HG03565 (cell line): ENCODE results near the gene ADPRHL1.

Experiments used
- ATAC-seq: cut with Tn5 transposase; IDR thresholded peaks from one replicate; pipeline ENCODE4 v1.9.1; 2021; ENCODE audit warnings: mild to moderate bottlenecking, moderate library complexity; ENCODE audit not compliant: unreplicated experiment

ADPRHL1 gene

DNA sequence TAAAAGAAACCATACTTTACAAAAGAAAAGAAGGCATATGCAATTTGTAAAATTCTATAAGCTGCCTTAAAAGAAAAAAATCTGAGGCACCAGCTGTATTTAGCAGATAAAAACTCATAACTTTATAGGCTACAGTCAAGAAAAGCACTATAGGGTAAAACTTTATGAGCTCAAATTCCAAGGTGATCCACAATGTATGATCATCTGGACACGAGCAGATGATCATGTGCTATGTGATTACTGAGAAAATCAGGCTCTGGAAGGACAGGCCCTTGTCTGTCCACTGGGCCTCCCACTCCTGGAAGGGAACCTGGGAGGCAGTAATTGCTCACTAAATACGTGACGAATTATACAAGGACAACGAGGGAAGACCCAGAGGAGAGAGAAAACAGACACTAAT lies 96.7 kb downstream of the ADPRHL1 start:
- no peak for ATAC-seq

DNA sequence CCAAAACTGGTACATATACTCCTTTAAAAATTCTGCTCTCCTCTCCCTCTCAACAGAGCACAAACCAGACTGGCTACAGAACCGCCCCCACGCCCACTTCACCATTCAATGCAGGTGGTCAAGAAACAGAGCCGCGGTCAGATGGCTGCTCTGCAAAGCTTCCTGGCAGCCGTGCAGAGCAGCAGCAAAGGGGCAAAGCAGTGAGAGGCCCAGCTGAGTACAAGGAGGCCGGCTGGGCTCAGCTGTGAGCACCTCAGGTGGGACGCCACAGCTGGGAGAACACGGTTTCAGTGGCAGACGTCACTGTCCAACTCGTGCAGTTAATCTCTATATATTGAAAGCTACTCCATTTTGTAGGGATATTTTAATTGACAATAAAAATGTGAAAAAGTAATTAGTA lies 97.7 kb downstream of the ADPRHL1 start:
- ATAC-seq: no peak

DNA sequence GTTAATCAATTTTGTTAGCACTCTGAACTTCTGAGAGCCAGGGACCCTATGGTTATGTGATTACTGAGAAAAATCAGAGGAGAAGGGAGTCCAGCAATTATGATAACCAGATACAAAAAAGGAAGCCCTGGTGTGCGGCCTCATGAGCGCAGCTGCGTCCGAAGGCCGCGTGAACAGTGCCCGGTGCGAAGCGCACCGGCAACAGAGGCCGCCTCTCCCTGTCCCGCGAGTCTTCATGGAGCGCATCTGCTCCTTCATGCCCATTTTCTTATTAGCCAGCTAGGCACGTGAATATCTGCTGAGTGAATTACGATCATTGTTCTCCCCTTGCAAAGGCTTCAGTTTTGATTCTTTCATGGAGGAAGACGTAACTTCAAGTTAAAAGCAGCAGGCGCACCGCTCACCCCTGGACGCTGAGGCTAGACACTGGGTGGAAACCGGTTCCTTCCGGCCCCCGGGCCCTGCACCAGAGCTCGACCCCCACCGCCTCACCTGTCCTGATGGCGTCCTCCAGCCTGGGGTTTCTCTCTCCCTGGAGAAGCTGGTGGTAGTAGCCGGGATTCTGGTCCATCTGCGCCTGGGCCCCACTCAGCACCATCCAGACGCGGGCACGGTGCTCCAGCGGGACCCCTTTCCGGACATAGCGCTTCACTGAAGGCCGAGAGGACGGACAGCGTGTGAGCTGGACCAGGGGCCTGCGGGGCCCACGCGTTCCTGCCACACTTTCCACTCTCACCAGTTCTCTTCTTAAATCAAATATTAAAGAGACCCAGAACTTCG lies 98.3 kb downstream of the ADPRHL1 start:
- ATAC-seq: no peak

DNA sequence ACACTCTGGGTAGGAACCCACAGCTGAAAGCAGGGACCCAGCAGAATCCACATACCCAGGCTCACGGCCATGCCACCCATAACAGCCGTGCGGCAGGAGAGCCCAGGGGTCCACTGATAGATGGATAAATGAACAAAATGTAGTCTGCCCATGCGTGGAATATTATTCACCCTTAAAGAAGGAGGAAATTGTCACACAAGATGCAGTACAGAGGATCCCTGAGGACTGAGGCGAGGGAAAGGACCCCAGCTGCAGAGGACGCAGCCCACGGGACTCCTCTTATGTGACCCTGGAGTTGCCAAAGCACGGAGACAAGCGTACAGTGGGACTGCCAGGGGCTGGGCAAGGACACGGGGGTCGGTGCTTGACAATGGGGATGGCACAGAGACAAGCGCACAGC lies 100.0 kb downstream of the ADPRHL1 start:
- ATAC-seq: no peak

DNA sequence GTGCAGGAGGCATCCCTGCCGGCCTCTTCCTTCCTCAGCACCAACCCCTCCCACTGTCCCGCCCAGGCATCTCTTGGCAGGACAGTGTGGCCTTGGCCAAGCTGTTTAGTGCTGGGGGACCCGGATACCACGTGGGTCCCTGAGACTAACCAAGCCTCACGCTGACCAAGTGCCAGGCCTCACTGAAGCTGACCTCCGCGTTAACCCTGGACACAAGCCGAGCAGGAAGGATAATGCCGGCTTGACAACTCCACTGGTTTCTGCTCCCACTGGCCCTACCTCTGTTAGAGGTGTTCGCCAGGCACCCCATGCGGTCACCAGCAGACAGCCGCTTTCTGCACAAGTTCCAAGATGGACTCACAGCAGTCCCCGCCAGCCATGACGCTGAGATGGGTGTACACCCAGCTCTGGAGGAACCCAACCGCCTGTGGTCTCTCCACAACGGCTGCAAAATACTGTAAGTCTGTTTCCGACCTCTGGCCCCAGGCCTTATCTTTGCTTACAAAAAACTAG lies 101.7 kb downstream of the ADPRHL1 start:
- no peak for ATAC-seq

DNA sequence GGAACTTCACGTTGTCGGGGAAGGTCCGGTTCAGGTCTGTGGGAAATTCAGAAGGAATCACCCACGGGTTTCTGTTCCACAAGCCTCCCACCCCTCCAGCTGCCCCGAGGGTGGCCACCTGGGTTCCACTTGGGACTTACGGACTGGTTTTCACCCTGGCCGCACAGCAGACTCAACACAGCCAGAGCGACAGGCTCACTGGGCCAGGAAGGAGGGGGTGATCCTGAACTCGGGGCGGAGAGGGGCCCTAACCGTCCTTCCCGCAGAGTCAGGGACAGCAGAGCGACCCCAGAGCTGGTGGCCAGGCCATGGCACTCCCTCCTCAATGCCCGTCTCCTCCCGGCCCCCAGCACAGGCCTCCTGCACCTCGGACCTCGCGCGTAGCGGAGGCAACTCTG lies 102.4 kb downstream of the ADPRHL1 start:
- ATAC-seq: no peak

DNA sequence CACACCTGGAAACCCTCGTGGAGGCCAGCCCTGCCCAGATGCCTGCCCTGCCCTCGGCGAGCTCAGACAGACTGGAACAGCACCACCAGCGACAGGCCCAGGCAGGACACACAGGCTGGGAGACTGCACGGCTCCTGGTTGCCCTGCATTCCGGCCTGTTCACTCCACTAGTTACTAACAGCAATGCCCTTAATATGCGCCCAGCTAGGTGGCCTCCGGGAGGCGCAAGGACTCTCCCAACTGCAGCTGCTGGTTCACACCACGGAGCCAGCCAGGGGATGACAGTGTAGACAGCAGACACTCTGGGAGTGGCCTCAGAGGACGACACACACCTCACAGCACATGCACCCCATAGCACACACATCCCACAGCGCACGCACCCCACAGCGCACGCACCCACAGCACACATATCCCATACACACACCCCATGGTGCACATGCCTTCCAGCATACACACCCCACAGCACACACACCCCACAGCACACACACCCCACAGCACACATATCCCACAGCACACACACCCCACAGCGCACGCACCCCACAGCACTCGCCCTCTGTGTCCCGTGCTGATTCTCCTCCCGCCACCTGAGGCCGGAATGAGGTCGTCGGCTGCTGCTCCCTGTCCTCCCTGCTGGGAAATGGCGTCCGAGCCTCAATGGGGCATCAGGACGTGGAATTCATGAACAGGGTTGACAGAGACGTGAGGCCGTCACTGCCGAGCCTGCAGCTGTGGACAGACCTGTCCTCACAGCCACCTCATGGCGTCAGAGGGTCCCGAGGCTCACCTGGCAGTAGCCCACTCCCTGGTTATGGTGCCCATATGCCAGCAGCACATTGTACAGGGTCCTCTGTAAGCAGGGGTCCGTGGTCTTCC lies 103.0 kb downstream of the ADPRHL1 start:
- ATAC-seq: no peak
